Measurements from ENCODE around the gene C1orf210.

C1orf210 gene

DNA sequence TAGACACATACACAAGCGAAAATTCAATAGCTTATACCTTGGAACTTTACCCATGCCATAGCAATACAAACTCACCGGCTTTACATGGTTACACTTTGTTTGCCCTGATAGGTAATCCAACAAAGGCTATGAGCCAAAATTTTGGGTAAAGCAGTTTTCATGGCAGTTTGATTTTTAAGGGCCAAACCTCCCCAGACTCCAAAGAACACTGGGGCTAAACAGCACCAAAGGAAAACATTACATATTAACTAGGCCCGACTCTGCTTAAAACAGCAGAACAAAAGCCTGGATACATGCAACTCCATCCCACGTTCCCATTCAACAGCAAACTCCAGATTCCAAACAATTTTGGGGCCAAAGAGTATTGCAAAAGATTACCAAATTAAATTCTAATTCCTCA is 19.9 kb downstream of the C1orf210 start:
- Histone ChIP-seq H4K20me1 (ENCODE audit: control insufficient read depth, insufficient read depth, low read depth, low read length) (no peaks in the 10 kb centered on the region), H3K27me3 (ENCODE audit: control insufficient read depth, low read length) (no peaks in the 10 kb centered on the region), H3K4me3 (ENCODE audit: low read length) (no peak overlapping the region), H3K9me3 (ENCODE audit: control insufficient read depth, insufficient read depth, low read length) (peaks cover 5% of the 10 kb centered on the region; the same call in 1 of the 2 replicates), H3K4me2 (ENCODE audit: low read length) (no peak overlapping the region), H3F3A (ENCODE audit: control insufficient read depth, insufficient read depth) (no peaks in the 10 kb centered on the region), H3K4me1 (ENCODE audit: control insufficient read depth, low read length) (no peaks in the 10 kb centered on the region), H3K36me3 (ENCODE audit: control insufficient read depth, low read length) (no peaks in the 10 kb centered on the region), H3K79me2 (ENCODE audit: control insufficient read depth, low read length) (no peaks in the 10 kb centered on the region), H3K27ac (ENCODE audit: low read depth, low read length) (no peak overlapping the region), H3K9me2 (replicated peaks; ENCODE audit: control insufficient read depth, low read length) (no peaks in the 10 kb centered on the region)
- TF ChIP-seq, protein P1, sequence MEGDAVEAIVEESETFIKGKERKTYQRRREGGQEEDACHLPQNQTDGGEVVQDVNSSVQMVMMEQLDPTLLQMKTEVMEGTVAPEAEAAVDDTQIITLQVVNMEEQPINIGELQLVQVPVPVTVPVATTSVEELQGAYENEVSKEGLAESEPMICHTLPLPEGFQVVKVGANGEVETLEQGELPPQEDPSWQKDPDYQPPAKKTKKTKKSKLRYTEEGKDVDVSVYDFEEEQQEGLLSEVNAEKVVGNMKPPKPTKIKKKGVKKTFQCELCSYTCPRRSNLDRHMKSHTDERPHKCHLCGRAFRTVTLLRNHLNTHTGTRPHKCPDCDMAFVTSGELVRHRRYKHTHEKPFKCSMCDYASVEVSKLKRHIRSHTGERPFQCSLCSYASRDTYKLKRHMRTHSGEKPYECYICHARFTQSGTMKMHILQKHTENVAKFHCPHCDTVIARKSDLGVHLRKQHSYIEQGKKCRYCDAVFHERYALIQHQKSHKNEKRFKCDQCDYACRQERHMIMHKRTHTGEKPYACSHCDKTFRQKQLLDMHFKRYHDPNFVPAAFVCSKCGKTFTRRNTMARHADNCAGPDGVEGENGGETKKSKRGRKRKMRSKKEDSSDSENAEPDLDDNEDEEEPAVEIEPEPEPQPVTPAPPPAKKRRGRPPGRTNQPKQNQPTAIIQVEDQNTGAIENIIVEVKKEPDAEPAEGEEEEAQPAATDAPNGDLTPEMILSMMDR (IDR thresholded peaks at IDR 0.05; ENCODE audit: low read depth, low read length, poor library complexity, severe bottlenecking), result no peak
- TF ChIP-seq EZH2phosphoT487 (IDR thresholded peaks at IDR 0.05; ENCODE audit: borderline replicate concordance, low read length), result no peak

DNA sequence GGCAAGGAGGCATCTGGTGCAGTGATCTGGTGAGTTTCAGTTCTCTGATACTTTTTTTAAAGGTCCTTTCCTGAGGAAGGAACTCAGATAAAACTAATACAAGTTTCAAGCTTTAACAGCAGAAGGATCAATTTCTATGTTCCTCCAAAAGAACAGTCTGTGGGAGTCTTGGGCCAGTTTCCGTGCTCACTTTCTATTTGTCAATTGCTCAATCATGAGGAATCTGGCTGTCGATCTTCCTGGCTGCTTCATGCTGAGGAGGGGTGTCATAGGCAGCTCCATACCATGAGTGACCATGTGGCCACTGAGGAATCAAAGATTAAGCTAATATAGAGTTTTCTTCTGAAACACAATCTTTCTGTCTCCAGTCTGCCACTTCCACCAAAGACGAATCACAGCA is 27.0 kb downstream of the C1orf210 start:
- H3K27me3 ChIP-seq (ENCODE audit: control insufficient read depth, low read length), result no peaks in the 10 kb centered on the region
- no peaks in the 10 kb centered on the region for H3K4me1 ChIP-seq (ENCODE audit: control insufficient read depth, low read length)
- no peaks in the 10 kb centered on the region for H4K20me1 ChIP-seq (ENCODE audit: control insufficient read depth, insufficient read depth, low read depth, low read length)
- no peaks in the 10 kb centered on the region for H3K9me2 ChIP-seq (replicated peaks; ENCODE audit: control insufficient read depth, low read length)
- H3K9me3 ChIP-seq (ENCODE audit: control insufficient read depth, insufficient read depth, low read length), result peaks cover 2% of the 10 kb centered on the region; the same call in 1 of the 2 replicates
- no peaks in the 10 kb centered on the region for H3K36me3 ChIP-seq (ENCODE audit: control insufficient read depth, low read length)
- no peaks in the 10 kb centered on the region for H3F3A ChIP-seq (ENCODE audit: control insufficient read depth, insufficient read depth)
- H3K4me3 ChIP-seq (ENCODE audit: low read length), result no peak overlapping the region
- H3K79me2 ChIP-seq (ENCODE audit: control insufficient read depth, low read length), result no peaks in the 10 kb centered on the region
- H3K27ac ChIP-seq (ENCODE audit: low read depth, low read length), result no peak overlapping the region
- no peak overlapping the region for H3K4me2 ChIP-seq (ENCODE audit: low read length)
- TF ChIP-seq, protein P1 (IDR thresholded peaks at IDR 0.05; ENCODE audit: low read depth, low read length, poor library complexity, severe bottlenecking), result no peak
- no peak for TF ChIP-seq EZH2phosphoT487 (IDR thresholded peaks at IDR 0.05; ENCODE audit: borderline replicate concordance, low read length)

- no peak for TF ChIP-seq EZH2phosphoT487 (IDR thresholded peaks at IDR 0.05; ENCODE audit: borderline replicate concordance, low read length)
- TF ChIP-seq, protein P1 (IDR thresholded peaks at IDR 0.05; ENCODE audit: low read depth, low read length, poor library complexity, severe bottlenecking), result no peak
- H3K4me1 ChIP-seq (ENCODE audit: control insufficient read depth, low read length), result no peaks in the 10 kb centered on the region
- H3K27me3 ChIP-seq (ENCODE audit: control insufficient read depth, low read length), result peaks cover 5% of the 10 kb centered on the region; the same call in 1 of the 2 replicates
- H3K27ac ChIP-seq (ENCODE audit: low read depth, low read length), result no peak overlapping the region
- no peaks in the 10 kb centered on the region for H3K9me3 ChIP-seq (ENCODE audit: control insufficient read depth, insufficient read depth, low read length)
- H3K4me2 ChIP-seq (ENCODE audit: low read length), result no peak overlapping the region
- H3K36me3 ChIP-seq (ENCODE audit: control insufficient read depth, low read length), result no peaks in the 10 kb centered on the region
- no peaks in the 10 kb centered on the region for H3K79me2 ChIP-seq (ENCODE audit: control insufficient read depth, low read length)
- no peak overlapping the region for H3K4me3 ChIP-seq (ENCODE audit: low read length)
- no peaks in the 10 kb centered on the region for H4K20me1 ChIP-seq (ENCODE audit: control insufficient read depth, insufficient read depth, low read depth, low read length)
- H3K9me2 ChIP-seq (replicated peaks; ENCODE audit: control insufficient read depth, low read length), result no peaks in the 10 kb centered on the region
- H3F3A ChIP-seq (ENCODE audit: control insufficient read depth, insufficient read depth), result no peaks in the 10 kb centered on the region
Measured at GRCh38 chr1:43256675-43257570, 28.5 kb downstream of the C1orf210 start.

Measured in DOHH2 (cell line).